Osteocyte (in vitro differentiated cells): ENCODE measurements around the gene NFRKB. TPM values are rescaled to one million over a fixed set of nuclear protein-coding genes. Genes with fewer than 3 reads are reported as not detected.

Experiments
- DNase-seq: peaks from one replicate; pipeline ENCODE4 v3.0.0; 2021; ENCODE audit warnings: mixed read lengths; ENCODE audit not compliant: unreplicated experiment; ENCODE audit errors: extremely low spot score
- H3K27ac Mint-ChIP-seq: one replicate; pipeline ENCODE4 v1.8.0; 2021; ENCODE audit warnings: mild to moderate bottlenecking, mixed read lengths; ENCODE audit not compliant: unreplicated experiment
- H3K27me3 Mint-ChIP-seq: one replicate; pipeline ENCODE4 v1.8.0; 2021; ENCODE audit warnings: mixed read lengths; ENCODE audit not compliant: unreplicated experiment
- H3K36me3 Mint-ChIP-seq: one replicate; pipeline ENCODE4 v1.8.0; 2021; ENCODE audit warnings: mixed read lengths; ENCODE audit not compliant: unreplicated experiment
- H3K4me1 Mint-ChIP-seq: one replicate; pipeline ENCODE4 v1.8.0; 2021; ENCODE audit warnings: mixed read lengths; ENCODE audit not compliant: unreplicated experiment
- H3K4me3 Mint-ChIP-seq: one replicate; pipeline ENCODE4 v1.8.0; 2021; ENCODE audit warnings: mild to moderate bottlenecking, moderate library complexity, mixed read lengths; ENCODE audit not compliant: unreplicated experiment
- H3K9me3 Mint-ChIP-seq: one replicate; pipeline ENCODE4 v1.8.0; 2021; ENCODE audit warnings: mixed read lengths; ENCODE audit not compliant: unreplicated experiment
- CTCF ChIP-seq: fragments of 200-600 bp; sonication (generic); IDR thresholded peaks from 2 replicates; pipeline ENCODE4 v1.5.0; 2021; ENCODE audit warnings: antibody characterized with exemption, mild to moderate bottlenecking, moderate library complexity
- total RNA-seq: library from RNA; stranded (reverse); gene quantifications from 2 replicates; pipeline ENCODE4 v1.2.1, GENCODE V29; 2021

Gene NFRKB
- total RNA-seq, 1 donor from 2014 or later: 28.2 TPM

- Mint-ChIP-seq H3K27me3 (no peaks in the 10 kb centered on the region), H3K4me1 (no peaks in the 10 kb centered on the region), H3K27ac (no peak overlapping the region), H3K36me3 (peaks cover 34% of the 10 kb centered on the region), H3K4me3 (no peak overlapping the region), H3K9me3 (no peaks in the 10 kb centered on the region)
- DNase-seq: no peak
- TF ChIP-seq CTCF: no peak
Measured at GRCh38 chr11:129937592-129938238, 42.3 kb upstream of the NFRKB start.

GRCh38 chr11:129935723-129936122, 40.3 kb upstream of the NFRKB start:
- no peak for TF ChIP-seq CTCF

GRCh38 chr11:129933891-129934290, 38.5 kb upstream of the NFRKB start:
- H3K9me3 Mint-ChIP-seq: no peaks in the 10 kb centered on the region
- H3K36me3 Mint-ChIP-seq: peaks cover 42% of the 10 kb centered on the region
- no peak overlapping the region for H3K27ac Mint-ChIP-seq
- no peaks in the 10 kb centered on the region for H3K4me1 Mint-ChIP-seq
- no peak overlapping the region for H3K4me3 Mint-ChIP-seq
- no peak for DNase-seq
- no peak for TF ChIP-seq CTCF
- no peaks in the 10 kb centered on the region for H3K27me3 Mint-ChIP-seq

More at GRCh38 chr11:129935723-129936122, 40.3 kb upstream of the NFRKB start:
- DNase-seq: no peak
- Mint-ChIP-seq H3K9me3 (no peaks in the 10 kb centered on the region), H3K4me1 (no peaks in the 10 kb centered on the region), H3K4me3 (no peak overlapping the region), H3K27me3 (no peaks in the 10 kb centered on the region), H3K27ac (no peak overlapping the region), H3K36me3 (peaks cover 34% of the 10 kb centered on the region)

GRCh38 chr11:129933262-129933661, 37.9 kb upstream of the NFRKB start:
- Mint-ChIP-seq H3K9me3 (no peaks in the 10 kb centered on the region), H3K36me3 (peaks cover 45% of the 10 kb centered on the region), H3K27me3 (no peaks in the 10 kb centered on the region), H3K4me3 (no peak overlapping the region), H3K27ac (no peak overlapping the region), H3K4me1 (no peaks in the 10 kb centered on the region)
- no peak for TF ChIP-seq CTCF
- no peak for DNase-seq

GRCh38 chr11:129932381-129933067, 37.1 kb upstream of the NFRKB start:
- H3K9me3 Mint-ChIP-seq: no peaks in the 10 kb centered on the region
- no peaks in the 10 kb centered on the region for H3K4me1 Mint-ChIP-seq
- no peak for DNase-seq
- H3K36me3 Mint-ChIP-seq: peaks cover 47% of the 10 kb centered on the region
- H3K27ac Mint-ChIP-seq: no peak overlapping the region
- no peaks in the 10 kb centered on the region for H3K27me3 Mint-ChIP-seq
- H3K4me3 Mint-ChIP-seq: no peak overlapping the region
- no peak for TF ChIP-seq CTCF
